HCT116 (cell line): ENCODE data around the gene IL15RA. TPM values are rescaled to one million over a fixed set of nuclear protein-coding genes. Genes with fewer than 3 reads are reported as not detected.
A peak's percentile ranks its signal among the peaks of the same experiment; 100 is the strongest.

ENCODE experiments used
- ATAC-seq: fragments of 200-7000 bp; cut with Tn5 transposase; 2 replicates; pipeline ENCODE4 v1.9.1; 2020; ENCODE audit warnings: mild to moderate bottlenecking, moderate library complexity
- BruUV-seq: library from RNA; stranded (reverse); fragments of 400-500 nt; replicated peaks from 2 replicates; lab custom pipeline; 2021; lab: Mats Ljungman, UMichigan
- CTCF ChIA-PET: fragments of 300-600 bp; sonication (Branson Sonifier 250); formaldehyde crosslinking; loops from one replicate; lab custom pipeline; 2021; ENCODE audit warnings: antibody characterized with exemption; lab: Charles Lee
- POLR2A ChIA-PET: fragments of 300-600, 350-600 bp; sonication (Branson Sonifier 250); formaldehyde crosslinking; loops from one replicate; lab custom pipeline; 2021; ENCODE audit warnings: antibody characterized with exemption; lab: Charles Lee
- RAD21 ChIA-PET, 2 experiments: fragments of 300-600 bp; sonication (Branson Sonifier 250); formaldehyde crosslinking; loops; one replicate each; lab custom pipeline; 2023; ENCODE audit warnings: low total read pairs in 2 of 2; ENCODE audit not compliant: uncharacterized antibody in 2 of 2, unreplicated experiment in 2 of 2, low non-redundant PET in 1 of 2; lab: Charles Lee
- DNase-seq: peaks from one replicate; pipeline ENCODE4 v3.0.0-alpha.2; 2010; ENCODE audit warnings: low read depth, low spot score
- H2AFZ ChIP-seq: fragments of 200-600 bp; shearing (Covaris generic), sonication (generic); 2 replicates; pipeline ENCODE4 v1.6.1; 2017; ENCODE audit warnings: low read depth, mixed run types, mixed read lengths, antibody characterized with exemption, low read length; ENCODE audit not compliant: poor library complexity, severe bottlenecking
- H3K27ac ChIP-seq: 2 replicates; pipeline ENCODE4 v1.5.1; 2012; ENCODE audit warnings: low read depth, low read length
- H3K27me3 ChIP-seq: fragments of 200-600 bp; sonication (generic); 2 replicates; pipeline ENCODE4 v1.6.1; 2016; ENCODE audit warnings: mixed run types, low read length, mixed read lengths; ENCODE audit not compliant: insufficient read depth
- H3K36me3 ChIP-seq, 2 experiments: fragments of 200-500 bp in 1 of 2; fragments of 200-600 bp in 1 of 2; sonication (Bioruptor generic) in 1 of 2; sonication (generic) in 1 of 2; 2 replicates each; pipeline versions ENCODE4 v1.5.1 to v1.6.1; 2014 to 2016; ENCODE audit warnings: low read length in 2 of 2, inconsistent platforms in 1 of 2, mixed read lengths in 1 of 2, mixed run types in 1 of 2; ENCODE audit not compliant: insufficient read depth in 2 of 2, control insufficient read depth in 1 of 2
- H3K4me1 ChIP-seq, 2 experiments: fragments of 200-600 bp in 1 of 2; sonication (generic) in 1 of 2; 2 replicates each; pipeline versions ENCODE4 v1.5.1 to v1.6.1; 2012 to 2017; ENCODE audit warnings: low read length in 2 of 2, inconsistent platforms in 1 of 2, mild to moderate bottlenecking in 1 of 2, mixed read lengths in 1 of 2, mixed run types in 1 of 2, moderate library complexity in 1 of 2; ENCODE audit not compliant: insufficient read depth in 2 of 2, control insufficient read depth in 1 of 2
- H3K4me2 ChIP-seq: fragments of 200-600 bp; sonication (generic); 2 replicates; pipeline ENCODE4 v1.6.1; 2017; ENCODE audit warnings: mixed run types, low read length, mixed read lengths
- H3K4me3 ChIP-seq, 2 experiments: fragments of 200-600 bp in 1 of 2; sonication (generic) in 1 of 2; replicated peaks in 1 of 2; 2 replicates each; pipeline ENCODE4 v1.5.1; 2011 to 2016; ENCODE audit warnings: low read length in 2 of 2, control low read depth in 1 of 2, low read depth in 1 of 2, mild to moderate bottlenecking in 1 of 2, mixed read lengths in 1 of 2, mixed run types in 1 of 2
- H3K79me2 ChIP-seq: fragments of 200-600 bp; sonication (generic); 2 replicates; pipeline ENCODE4 v1.6.1; 2017; ENCODE audit warnings: mild to moderate bottlenecking, mixed run types, low read length, moderate library complexity, mixed read lengths; ENCODE audit not compliant: insufficient read depth
- H3K9ac ChIP-seq: fragments of 200-600 bp; sonication (generic); 2 replicates; pipeline ENCODE4 v1.6.1; 2016; ENCODE audit warnings: low read length, mixed read lengths
- H3K9me2 ChIP-seq: fragments of 200-600 bp; sonication (generic), shearing (Covaris generic); 2 replicates; pipeline ENCODE4 v1.6.1; 2017; ENCODE audit warnings: mixed run types, mild to moderate bottlenecking, moderate library complexity; ENCODE audit not compliant: insufficient read depth
- H3K9me3 ChIP-seq, 2 experiments: fragments of 200-500 bp in 1 of 2; fragments of 200-600 bp in 1 of 2; sonication (Bioruptor generic) in 1 of 2; sonication (generic) in 1 of 2; 2 replicates each; pipeline ENCODE4 v1.6.1; 2014 to 2017; ENCODE audit warnings: low read length in 2 of 2, mixed read lengths in 2 of 2, inconsistent platforms in 1 of 2, low read depth in 1 of 2, mild to moderate bottlenecking in 1 of 2, mixed run types in 1 of 2, moderate library complexity in 1 of 2; ENCODE audit not compliant: control insufficient read depth in 1 of 2, insufficient read depth in 1 of 2
- H4K20me1 ChIP-seq: fragments of 200-600 bp; sonication (generic), shearing (Covaris generic); 2 replicates; pipeline ENCODE4 v1.6.1; 2017; ENCODE audit warnings: mixed run types, mild to moderate bottlenecking, moderate library complexity; ENCODE audit not compliant: insufficient read depth
- CEBPB ChIP-seq: IDR thresholded peaks from 2 replicates; pipeline ENCODE4 v1.6.1; 2012; ENCODE audit warnings: low read depth
- CTCF ChIP-seq, 3 experiments: fragments of 200-600 bp in 1 of 3; sonication (generic) in 1 of 3; IDR thresholded peaks in 2 of 3; conservative IDR thresholded peaks in 1 of 3; 2 replicates each; pipeline ENCODE4 v1.5.1; 2012 to 2017; ENCODE audit warnings: low read depth in 2 of 3, low read length in 2 of 3, antibody characterized with exemption in 1 of 3, borderline replicate concordance in 1 of 3, control low read depth in 1 of 3, mild to moderate bottlenecking in 1 of 3, mixed read lengths in 1 of 3, mixed run types in 1 of 3, moderate library complexity in 1 of 3; ENCODE audit not compliant: insufficient read depth in 1 of 3
- ELF1 ChIP-seq: IDR thresholded peaks from 2 replicates; pipeline ENCODE4 v1.6.1; 2012; ENCODE audit warnings: low read depth, borderline replicate concordance
- MAX ChIP-seq: IDR thresholded peaks from 2 replicates; pipeline ENCODE4 v1.6.1; 2012
- POLR2AphosphoS5 ChIP-seq: IDR thresholded peaks from 2 replicates; pipeline ENCODE4 v1.6.1; 2011; ENCODE audit warnings: mild to moderate bottlenecking, low read depth, low read length, moderate library complexity
- RAD21 ChIP-seq: IDR thresholded peaks from 2 replicates; pipeline ENCODE4 v1.6.1; 2012; ENCODE audit warnings: low read depth, mild to moderate bottlenecking
- REST ChIP-seq: IDR thresholded peaks from 2 replicates; pipeline ENCODE4 v1.6.1; 2012; ENCODE audit warnings: low read depth
- SIN3A ChIP-seq: IDR thresholded peaks from 2 replicates; pipeline ENCODE4 v1.6.1; 2012; ENCODE audit warnings: low read depth
- SP1 ChIP-seq: IDR thresholded peaks from 2 replicates; pipeline ENCODE4 v1.6.1; 2012; ENCODE audit warnings: low read depth
- SRF ChIP-seq: IDR thresholded peaks from 2 replicates; pipeline ENCODE4 v1.6.1; 2012; ENCODE audit warnings: low read depth
- TCF7L2 ChIP-seq: IDR thresholded peaks from 2 replicates; pipeline ENCODE4 v1.7.0; 2011; ENCODE audit warnings: borderline replicate concordance, inconsistent platforms; ENCODE audit not compliant: insufficient read depth, insufficient read length; ENCODE audit errors: extremely low read depth
- YY1 ChIP-seq: IDR thresholded peaks from 2 replicates; pipeline ENCODE4 v1.6.1; 2011; ENCODE audit warnings: low read length, low read depth, moderate library complexity, mild to moderate bottlenecking; ENCODE audit not compliant: insufficient replicate concordance; ENCODE audit errors: extremely low read depth
- ZBTB33 ChIP-seq: IDR thresholded peaks from 2 replicates; pipeline ENCODE4 v1.6.1; 2011; ENCODE audit warnings: mild to moderate bottlenecking, low read length, moderate library complexity; ENCODE audit not compliant: insufficient replicate concordance; ENCODE audit errors: extremely low read depth
- intact Hi-C: fragments of 100-400 bp; cut with micrococcal nuclease; formaldehyde crosslinking; loops from 2 replicates; pipeline ENCODE4 v1.10.0; 2022
- total RNA-seq: library from RNA; stranded (reverse); gene quantifications from one replicate; pipeline ENCODE4 v1.2.1, GENCODE V29; 2021; ENCODE audit not compliant: unreplicated experiment

IL15RA gene
- total RNA-seq, 1 experiment from 2014 or later, result 10.5 TPM

- intact Hi-C loops, result loop anchor here (5.0 to 10.0 kb wide), 2 partner anchors 109 to 1811 kb away; partner anchors contain the start of genes ATP5F1C, KIN and RBM17
- Histone ChIP-seq H3K36me3 (no peaks in the 10 kb centered on the region), H2AFZ (peak overlapping the region; percentile 52), H4K20me1 (no peaks in the 10 kb centered on the region), H3K4me1 (peaks cover 6 to 27% of the 10 kb centered on the region in 2 experiments), H3K4me2 (peak overlapping the region; percentile 87), H3K79me2 (peaks cover 45% of the 10 kb centered on the region), H3K27me3 (no peaks in the 10 kb centered on the region), H3K9ac (peak overlapping the region; percentile 78), H3K4me3 (peak overlapping the region; percentile 66 to 83), H3K9me3 (no peaks in the 10 kb centered on the region), H3K27ac (peak overlapping the region; percentile 85; the same call in 1 of the 2 replicates), H3K9me2 (no peaks in the 10 kb centered on the region)
- ChIA-PET RAD21 (no interaction called here), CTCF (interaction anchor here (0.8 kb wide), 1 partner anchor 426 kb away, joined by 3 read pairs; no protein-coding TSS in a partner anchor), POLR2A (interaction anchor here (1.0 kb wide), 1 partner anchor 86 kb away, joined by 3 read pairs; the partner anchor contains the start of genes ANKRD16 and FBH1)
- BruUV-seq, result no TSS peak
- no peak for ATAC-seq
- TF ChIP-seq ZBTB33 (no peak), CEBPB (no peak), CTCF (IDR thresholded peaks at IDR 0.05 in 2 of 3, conservative IDR thresholded peaks at IDR 0.05 in 1 of 3; ENCODE audit: borderline replicate concordance in 1 of 3, insufficient read depth in 1 of 3, low read depth in 2 of 3, low read length in 2 of 3) (no peak), SRF (no peak), YY1 (no peak), REST (no peak), POLR2AphosphoS5 (no peak), ELF1 (no peak), TCF7L2 (no peak), SP1 (no peak), SIN3A (no peak), RAD21 (no peak), MAX (no peak)
- DNase-seq, result no peak
These were observed 1.5 kb downstream of the IL15RA start for GRCh38 chr10:5975641-5976473.
